ENCODE results near the gene TNNC1.
A peak's percentile ranks its signal among the peaks of the same experiment; 100 is the strongest.

Gene TNNC1

DNA sequence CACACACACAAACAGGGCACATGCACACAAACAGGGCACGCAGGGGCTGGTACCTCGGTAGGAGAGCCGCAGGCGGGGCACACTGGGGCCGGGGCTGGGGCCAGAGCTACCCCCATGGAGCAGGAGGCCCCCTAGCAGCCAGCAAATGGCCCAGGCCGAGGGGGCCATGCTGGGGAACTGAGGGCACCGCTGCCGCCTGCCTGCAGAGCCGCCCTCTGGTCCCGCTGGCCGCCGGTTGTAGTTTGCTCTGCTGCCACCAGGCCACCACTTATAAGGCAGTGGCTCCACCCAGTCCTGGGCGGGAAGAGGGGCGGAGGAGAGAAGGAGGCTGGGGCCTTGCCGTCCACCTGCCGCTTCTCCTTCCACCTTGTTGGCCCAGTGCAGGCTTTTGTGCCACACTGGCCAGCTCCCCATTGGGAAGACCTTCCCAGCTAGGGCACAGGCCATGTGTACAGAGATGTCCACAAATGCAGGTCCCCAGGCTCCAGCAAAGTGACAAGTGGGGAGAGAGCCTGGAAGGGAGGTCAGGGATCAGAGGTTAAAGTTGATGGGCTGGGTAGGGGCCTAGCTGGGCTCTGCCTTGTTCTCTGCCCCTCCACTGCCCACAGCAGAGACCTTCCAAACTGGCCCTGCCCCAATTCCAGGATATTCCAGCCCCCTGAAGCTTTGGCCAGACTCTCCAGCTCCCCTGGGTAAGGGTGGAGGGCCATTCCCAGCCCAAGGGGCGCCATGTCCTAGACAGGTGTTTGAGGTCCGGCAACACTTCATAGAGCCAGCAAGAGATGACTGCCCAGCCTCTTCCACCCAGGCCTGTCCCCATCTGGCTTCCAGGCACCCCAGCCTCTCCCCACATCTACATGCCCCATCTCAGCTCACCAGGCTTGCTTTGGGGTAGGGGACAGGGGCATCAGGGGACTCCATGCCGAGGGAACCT, 8.7 kb downstream of the TNNC1 start, which contains the start of gene SEMA3G:
Gene SEMA3G, minus strand, starts transcription at position 244 of the 934 bp plus-strand sequence. Its CDS starts 76 bp downstream, at position 168.
- Mint-ChIP-seq H3K36me3 (no peaks in the 10 kb centered on the region), H3K9me3 (no peaks in the 10 kb centered on the region), H3K27ac (no peak within 1 kb of the TSS), H3K4me1 (peaks cover 16% of the 10 kb centered on the region), H3K4me3 (no peak within 1 kb of the TSS), H3K27me3 (peaks cover 3% of the 10 kb centered on the region)
- ATAC-seq (ENCODE audit: low read depth) (peak; percentile 95), DNase-seq (ENCODE audit: low spot score in 2 of 2) (peak; percentile 60 to 63)

GRCh38 chr3:52443791-52444687, 9.8 kb downstream of the TNNC1 start:
- DNase-seq (ENCODE audit: low spot score in 2 of 2): no peak
- ATAC-seq (ENCODE audit: low read depth): no peak
- no peaks in the 10 kb centered on the region for H3K36me3 Mint-ChIP-seq
- H3K4me3 Mint-ChIP-seq: no peak overlapping the region
- H3K27ac Mint-ChIP-seq: no peak overlapping the region
- H3K4me1 Mint-ChIP-seq: peaks cover 16% of the 10 kb centered on the region
- H3K9me3 Mint-ChIP-seq: no peaks in the 10 kb centered on the region
- peaks cover 3% of the 10 kb centered on the region for H3K27me3 Mint-ChIP-seq

DNA sequence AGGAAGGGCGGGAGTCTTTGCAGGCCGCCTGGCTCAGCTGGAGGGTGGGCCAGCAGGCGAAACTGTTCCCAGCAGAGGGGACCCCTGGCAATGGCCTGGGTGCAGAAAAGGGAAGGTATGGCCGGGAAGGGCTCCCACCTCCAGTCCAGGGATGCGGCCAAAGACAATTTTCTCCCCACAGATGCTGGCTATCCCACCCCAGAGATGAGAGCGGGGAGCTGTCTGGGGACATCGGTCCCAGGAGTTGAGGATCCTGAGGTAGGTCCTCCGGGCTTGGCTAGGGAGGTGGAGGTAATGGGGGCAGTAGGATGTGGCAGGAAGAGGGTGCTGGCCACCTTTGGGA, 10.6 kb downstream of the TNNC1 start:
- H3K27me3 Mint-ChIP-seq: peaks cover 3% of the 10 kb centered on the region
- no peak for DNase-seq (ENCODE audit: low spot score in 2 of 2)
- H3K27ac Mint-ChIP-seq: no peak overlapping the region
- no peaks in the 10 kb centered on the region for H3K9me3 Mint-ChIP-seq
- H3K4me1 Mint-ChIP-seq: peaks cover 16% of the 10 kb centered on the region
- no peak for ATAC-seq (ENCODE audit: low read depth)
- no peaks in the 10 kb centered on the region for H3K36me3 Mint-ChIP-seq
- no peak overlapping the region for H3K4me3 Mint-ChIP-seq

- Mint-ChIP-seq H3K36me3 (no peaks in the 10 kb centered on the region), H3K4me1 (peaks cover 16% of the 10 kb centered on the region), H3K4me3 (no peak overlapping the region), H3K27ac (no peak overlapping the region), H3K27me3 (peaks cover 3% of the 10 kb centered on the region), H3K9me3 (no peaks in the 10 kb centered on the region)
- DNase-seq (ENCODE audit: low spot score in 2 of 2) (no peak), ATAC-seq (ENCODE audit: low read depth) (no peak)
Observed at GRCh38 chr3:52442409-52443267, 11.2 kb downstream of the TNNC1 start.

- Mint-ChIP-seq H3K27ac (no peak overlapping the region), H3K27me3 (peaks cover 3% of the 10 kb centered on the region), H3K9me3 (no peaks in the 10 kb centered on the region), H3K36me3 (no peaks in the 10 kb centered on the region), H3K4me1 (peaks cover 12% of the 10 kb centered on the region), H3K4me3 (no peak overlapping the region)
- DNase-seq (ENCODE audit: low spot score in 2 of 2): no peak
- no peak for ATAC-seq (ENCODE audit: low read depth)
Observed at GRCh38 chr3:52441772-52442332, 12.0 kb downstream of the TNNC1 start.

DNA sequence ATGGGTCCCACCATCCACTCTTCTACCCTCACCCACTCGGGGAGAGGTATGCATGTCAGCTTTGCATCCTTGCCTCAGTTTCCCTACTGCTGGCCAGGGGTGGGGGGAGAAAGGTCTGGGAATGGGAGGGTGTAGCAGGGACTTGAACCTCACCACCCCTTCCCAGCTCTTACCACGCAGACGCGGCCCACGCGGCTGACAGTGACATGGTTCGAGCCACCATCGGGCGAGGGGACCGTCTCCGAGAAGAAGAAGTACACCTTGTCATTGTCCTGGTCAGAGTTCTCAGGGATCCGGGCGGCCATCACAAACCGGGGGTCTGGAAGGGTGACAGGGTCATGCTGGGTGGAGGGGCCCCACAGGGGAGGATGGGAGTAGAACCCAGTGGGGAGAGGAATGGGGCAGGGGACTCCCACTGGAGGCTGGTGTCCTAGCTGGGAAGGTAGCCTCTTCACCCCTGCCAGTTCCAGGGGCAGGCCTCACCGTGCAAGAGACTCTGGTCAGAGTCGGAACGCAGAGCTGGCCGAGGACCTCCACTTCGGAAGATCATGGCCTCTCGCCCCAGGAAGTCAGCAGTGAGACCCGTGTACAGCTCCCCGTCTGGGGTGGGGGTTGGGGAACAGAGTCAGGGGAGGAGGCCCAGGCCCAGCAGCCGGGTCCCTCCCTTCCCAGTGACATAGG, 12.6 kb downstream of the TNNC1 start:
- Mint-ChIP-seq H3K4me3 (no peak overlapping the region), H3K9me3 (no peaks in the 10 kb centered on the region), H3K36me3 (no peaks in the 10 kb centered on the region), H3K4me1 (peaks cover 11% of the 10 kb centered on the region), H3K27ac (no peak overlapping the region), H3K27me3 (peaks cover 3% of the 10 kb centered on the region)
- no peak for ATAC-seq (ENCODE audit: low read depth)
- no peak for DNase-seq (ENCODE audit: low spot score in 2 of 2)

DNA sequence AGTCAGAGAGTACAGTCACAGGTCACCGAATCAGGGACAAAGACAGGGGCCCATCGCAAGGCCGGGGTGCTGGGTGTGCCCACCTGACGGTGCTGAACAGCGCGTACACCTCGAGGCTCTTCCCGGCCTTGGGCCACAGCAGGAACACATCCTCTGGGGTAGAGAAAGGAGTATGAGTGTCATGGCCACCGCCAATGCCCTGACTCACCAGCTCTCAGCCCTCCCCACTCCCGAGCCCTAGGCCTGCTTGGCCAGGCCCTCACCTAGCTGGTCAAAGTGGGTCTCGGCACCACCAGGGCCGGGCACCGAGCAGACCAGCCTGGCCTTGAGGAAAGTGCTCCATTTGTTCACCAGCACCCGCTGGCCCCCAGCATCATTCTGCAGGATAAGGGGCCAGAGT, 13.2 kb downstream of the TNNC1 start:
- H3K4me3 Mint-ChIP-seq: no peak overlapping the region
- no peak for ATAC-seq (ENCODE audit: low read depth)

DNA sequence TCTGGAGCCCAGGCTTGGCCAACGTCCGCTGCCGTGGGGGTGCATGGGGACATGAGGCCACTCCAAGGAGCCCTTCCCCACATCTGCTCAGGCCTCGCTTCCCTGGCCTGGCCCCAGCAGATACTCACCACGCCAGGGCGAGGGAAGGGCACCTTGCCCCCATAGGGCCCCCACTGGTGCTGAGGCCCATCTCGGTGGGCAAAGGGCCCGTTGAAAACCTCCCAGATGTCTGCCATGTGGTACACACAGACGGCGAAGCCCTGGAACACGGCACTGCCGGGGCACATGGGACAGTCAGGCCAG, 13.6 kb downstream of the TNNC1 start:
- Mint-ChIP-seq H3K4me1 (peaks cover 8% of the 10 kb centered on the region), H3K27ac (no peak overlapping the region), H3K36me3 (no peaks in the 10 kb centered on the region), H3K4me3 (no peak overlapping the region), H3K9me3 (no peaks in the 10 kb centered on the region), H3K27me3 (peaks cover 3% of the 10 kb centered on the region)
- DNase-seq (ENCODE audit: low spot score in 2 of 2) (no peak), ATAC-seq (ENCODE audit: low read depth) (no peak)

More for the DNA sequence above, 13.2 kb downstream of the TNNC1 start:
- DNase-seq (ENCODE audit: low spot score in 2 of 2): no peak
- peaks cover 11% of the 10 kb centered on the region for H3K4me1 Mint-ChIP-seq
- peaks cover 3% of the 10 kb centered on the region for H3K27me3 Mint-ChIP-seq
- no peaks in the 10 kb centered on the region for H3K36me3 Mint-ChIP-seq
- no peaks in the 10 kb centered on the region for H3K9me3 Mint-ChIP-seq
- H3K27ac Mint-ChIP-seq: no peak overlapping the region

- Mint-ChIP-seq H3K4me3 (no peak overlapping the region), H3K9me3 (no peaks in the 10 kb centered on the region), H3K27me3 (peaks cover 3% of the 10 kb centered on the region), H3K36me3 (no peaks in the 10 kb centered on the region), H3K27ac (no peak overlapping the region), H3K4me1 (peaks cover 5% of the 10 kb centered on the region)
- DNase-seq (ENCODE audit: low spot score in 2 of 2): no peak
- no peak for ATAC-seq (ENCODE audit: low read depth)
Observed at GRCh38 chr3:52439426-52440248, 14.2 kb downstream of the TNNC1 start.

DNA sequence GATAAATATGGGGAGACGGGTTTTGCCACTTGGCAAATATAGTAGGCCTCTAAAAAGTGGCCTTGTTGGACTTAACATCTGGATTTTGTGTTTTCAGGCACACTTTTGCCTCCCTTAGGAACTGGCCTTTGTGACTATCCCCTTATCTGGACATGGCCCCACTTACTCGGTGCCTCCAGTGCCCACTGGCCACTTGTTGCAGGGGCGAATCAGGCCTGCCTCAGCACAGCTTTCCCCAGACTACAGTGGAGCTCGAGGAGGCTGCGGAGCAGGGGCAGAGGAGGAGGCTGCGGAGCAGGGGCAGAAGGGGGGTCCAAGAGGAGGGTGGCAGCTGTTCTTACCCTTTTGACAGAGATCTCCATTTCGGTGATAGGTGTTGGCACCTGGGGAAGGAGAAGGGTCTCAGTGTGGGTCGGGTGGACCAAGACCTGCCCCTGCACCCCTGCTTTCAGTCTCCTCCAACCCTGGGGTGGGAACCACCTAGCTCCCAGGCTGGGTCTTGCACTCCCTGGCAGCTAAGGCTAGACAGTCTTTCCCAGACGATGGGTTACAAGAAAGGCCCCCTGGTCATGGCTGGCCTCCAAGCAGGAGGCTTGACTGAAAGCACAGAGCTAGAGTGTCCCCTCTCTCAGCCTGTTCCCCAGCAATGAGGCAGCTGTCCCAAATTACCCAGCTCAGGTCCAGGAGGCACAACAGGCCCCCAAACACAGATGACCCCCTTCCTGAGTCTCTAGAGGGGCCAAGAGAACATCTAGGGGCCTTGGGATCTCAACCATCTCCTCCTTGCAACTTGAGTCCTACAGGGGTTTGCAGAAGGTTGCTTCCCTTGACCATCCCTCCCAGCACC, 15.0 kb downstream of the TNNC1 start:
- no peak for DNase-seq (ENCODE audit: low spot score in 2 of 2)
- Mint-ChIP-seq H3K27me3 (no peaks in the 10 kb centered on the region), H3K4me1 (no peaks in the 10 kb centered on the region), H3K4me3 (no peak overlapping the region), H3K36me3 (no peaks in the 10 kb centered on the region), H3K9me3 (no peaks in the 10 kb centered on the region), H3K27ac (no peak overlapping the region)
- ATAC-seq (ENCODE audit: low read depth): no peak

DNA sequence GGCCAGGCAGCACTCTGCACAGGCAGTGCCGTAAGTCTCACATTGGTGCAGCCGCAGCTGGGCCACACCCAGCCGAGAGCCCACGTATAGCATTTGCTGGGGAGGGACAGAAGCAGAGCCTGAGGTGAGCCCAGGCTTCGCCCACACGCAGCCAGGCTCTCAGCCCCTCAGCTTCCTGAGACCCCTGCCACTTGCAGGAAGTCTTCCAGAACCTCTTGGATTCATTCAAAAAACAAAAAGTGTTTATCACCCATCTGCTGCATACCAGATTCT, 15.8 kb downstream of the TNNC1 start:
- ATAC-seq (ENCODE audit: low read depth): no peak
- Mint-ChIP-seq H3K27ac (no peak overlapping the region), H3K4me3 (no peak overlapping the region), H3K4me1 (peaks cover 4% of the 10 kb centered on the region), H3K27me3 (no peaks in the 10 kb centered on the region), H3K9me3 (no peaks in the 10 kb centered on the region), H3K36me3 (no peaks in the 10 kb centered on the region)
- DNase-seq (ENCODE audit: low spot score in 2 of 2): no peak
